ENCODE results near the gene CLMN.
"Not testable (repeated sequence)": the region's sequence is repeated elsewhere in the genome, so short reads cannot be mapped to it uniquely, and the experiment has no call there.

The CLMN gene

GRCh38 chr14:95283802-95284201 is 35.9 kb downstream of the CLMN start:
- DNase-seq: not testable (repeated sequence)

DNA sequence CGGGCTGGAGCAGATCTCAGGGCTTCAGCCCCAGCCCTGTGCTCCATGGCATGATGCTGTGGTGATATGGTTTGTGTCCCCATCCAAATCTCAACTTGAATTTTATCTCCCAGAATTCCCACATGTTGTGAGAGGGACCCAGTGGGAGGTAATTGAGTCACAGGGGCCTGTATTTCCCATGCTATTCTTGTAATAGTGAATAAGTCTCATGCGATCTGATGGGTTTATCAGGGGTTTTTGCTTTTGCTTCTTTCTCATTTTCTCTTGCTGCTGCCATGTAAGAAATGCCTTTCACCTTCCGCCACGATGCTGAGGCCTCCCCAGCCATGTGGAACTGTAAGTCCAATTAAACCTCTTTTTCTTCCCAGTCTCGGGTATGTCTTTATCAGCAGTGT is 36.7 kb downstream of the CLMN start:
- DNase-seq: not testable (repeated sequence)

- DNase-seq: no peak
Measured at GRCh38 chr14:95282354-95282985, 37.2 kb downstream of the CLMN start.

DNA sequence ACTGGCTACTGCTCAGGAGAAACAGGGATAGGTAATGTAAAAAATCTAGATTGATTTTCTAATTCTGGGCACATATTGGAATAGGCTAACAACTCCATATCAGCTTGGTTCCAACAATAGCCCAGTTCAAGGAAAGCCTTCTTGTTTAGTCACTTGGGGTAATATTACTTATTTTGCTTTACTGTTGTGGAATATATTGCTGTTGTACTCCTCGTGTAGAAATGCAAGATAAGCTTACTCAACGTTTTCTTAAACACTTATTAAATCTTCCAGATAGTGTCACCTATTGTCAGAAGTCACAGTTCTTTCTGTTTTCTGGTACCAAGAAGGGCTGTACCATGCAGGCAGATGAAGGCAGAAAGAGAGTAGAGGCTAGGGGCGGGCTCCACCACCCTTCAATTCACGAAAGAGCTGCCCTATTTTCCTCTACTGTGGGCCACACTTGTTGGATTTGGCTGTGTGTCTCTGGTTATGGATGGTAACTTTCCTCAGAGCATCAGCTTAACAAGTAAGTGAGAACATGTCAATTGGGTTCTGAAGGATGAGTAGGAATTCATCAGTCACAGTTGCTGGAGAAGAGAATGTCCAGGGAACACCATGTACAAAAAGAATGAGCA is 38.0 kb downstream of the CLMN start:
- no peak for DNase-seq

- DNase-seq: no peak
Measured at GRCh38 chr14:95275494-95275893, 44.2 kb downstream of the CLMN start.

- DNase-seq: no peak
Measured at GRCh38 chr14:95274874-95275273, 44.8 kb downstream of the CLMN start.

- DNase-seq: no peak
Measured at GRCh38 chr14:95274279-95274678, 45.4 kb downstream of the CLMN start.

GRCh38 chr14:95273001-95273978 is 46.4 kb downstream of the CLMN start:
- DNase-seq: no peak

DNA sequence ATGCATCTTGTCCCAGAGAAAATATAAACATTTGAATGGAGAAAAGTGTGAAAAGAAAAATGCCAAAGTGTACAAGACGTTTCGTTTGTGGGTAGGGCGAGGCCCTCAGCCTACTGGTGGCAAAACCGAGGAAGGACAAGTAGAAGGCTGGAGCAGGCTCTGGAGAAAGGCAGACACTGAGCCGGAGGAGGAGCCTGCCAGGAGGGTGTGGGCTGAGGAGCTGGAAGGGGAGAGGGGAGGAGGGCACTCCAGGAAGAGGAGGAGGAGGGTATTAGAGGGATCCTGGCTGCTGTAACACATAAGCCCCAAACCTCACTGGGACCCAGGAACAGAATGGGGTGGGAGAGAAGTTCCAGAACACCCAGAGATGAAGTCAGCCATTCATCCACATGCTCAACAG is 47.7 kb downstream of the CLMN start:
- no peak for DNase-seq

DNA sequence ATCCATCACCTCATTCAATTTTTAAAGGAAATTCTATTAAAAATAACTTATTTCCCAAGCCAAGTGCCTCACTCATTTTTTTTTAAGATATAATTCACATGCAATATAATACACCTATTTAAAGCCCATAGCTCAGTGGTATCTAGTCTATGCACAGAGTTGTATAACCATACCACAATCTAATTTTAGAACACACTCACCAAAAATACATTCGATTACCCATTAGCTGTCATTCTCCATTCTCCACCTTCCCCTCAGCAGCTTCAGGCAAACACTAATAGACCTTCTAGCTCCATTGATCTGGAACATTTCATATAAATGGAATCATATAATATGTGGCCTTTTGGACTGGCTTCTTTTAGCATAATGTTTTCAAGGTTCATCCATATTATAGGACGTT is 49.5 kb downstream of the CLMN start:
- DNase-seq: no peak

DNA sequence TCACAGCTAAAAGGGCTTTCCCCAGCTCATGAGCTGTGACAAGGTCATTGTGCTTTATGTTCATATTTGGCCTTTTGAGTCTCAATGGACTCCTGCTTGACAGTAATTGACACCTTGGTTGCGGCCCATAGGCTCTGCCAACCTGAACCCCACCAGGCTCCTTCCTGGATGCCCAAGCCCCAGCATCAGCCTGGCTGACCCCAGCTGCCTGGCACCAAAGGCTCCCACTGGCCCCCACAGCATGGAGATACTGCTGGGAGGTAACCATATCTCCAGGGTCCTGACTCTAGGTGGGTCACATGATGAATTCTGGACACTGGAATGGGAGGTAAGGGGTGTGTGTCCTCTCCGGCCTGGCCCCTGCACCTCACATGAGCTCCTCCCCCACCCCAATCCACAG is 50.2 kb downstream of the CLMN start:
- DNase-seq: no peak

- DNase-seq: no peak
Measured at GRCh38 chr14:95268350-95268749, 51.4 kb downstream of the CLMN start.

DNA sequence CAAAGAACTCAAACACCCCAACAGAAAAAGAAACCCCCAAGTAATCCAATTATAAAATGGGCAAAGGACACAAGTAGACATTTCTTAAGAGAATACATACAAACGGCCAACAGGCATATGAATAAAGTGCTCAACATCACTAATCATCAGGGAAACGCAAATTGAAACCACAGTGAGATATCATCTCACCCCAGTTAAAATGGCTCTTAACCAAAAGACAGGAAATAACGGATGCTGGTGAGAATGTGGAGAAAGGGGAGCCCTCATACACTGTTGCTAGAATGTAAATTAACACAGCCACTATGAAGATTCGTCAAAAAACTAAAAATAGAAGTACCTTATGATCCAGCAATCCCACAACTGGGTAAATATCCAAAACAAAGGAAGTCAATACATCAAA is 52.4 kb downstream of the CLMN start:
- no peak for DNase-seq

GRCh38 chr14:95265106-95266094 is 54.3 kb downstream of the CLMN start:
- peak; percentile 67 for DNase-seq

- DNase-seq: no peak
Measured at GRCh38 chr14:95264271-95264973, 55.3 kb downstream of the CLMN start.

DNA sequence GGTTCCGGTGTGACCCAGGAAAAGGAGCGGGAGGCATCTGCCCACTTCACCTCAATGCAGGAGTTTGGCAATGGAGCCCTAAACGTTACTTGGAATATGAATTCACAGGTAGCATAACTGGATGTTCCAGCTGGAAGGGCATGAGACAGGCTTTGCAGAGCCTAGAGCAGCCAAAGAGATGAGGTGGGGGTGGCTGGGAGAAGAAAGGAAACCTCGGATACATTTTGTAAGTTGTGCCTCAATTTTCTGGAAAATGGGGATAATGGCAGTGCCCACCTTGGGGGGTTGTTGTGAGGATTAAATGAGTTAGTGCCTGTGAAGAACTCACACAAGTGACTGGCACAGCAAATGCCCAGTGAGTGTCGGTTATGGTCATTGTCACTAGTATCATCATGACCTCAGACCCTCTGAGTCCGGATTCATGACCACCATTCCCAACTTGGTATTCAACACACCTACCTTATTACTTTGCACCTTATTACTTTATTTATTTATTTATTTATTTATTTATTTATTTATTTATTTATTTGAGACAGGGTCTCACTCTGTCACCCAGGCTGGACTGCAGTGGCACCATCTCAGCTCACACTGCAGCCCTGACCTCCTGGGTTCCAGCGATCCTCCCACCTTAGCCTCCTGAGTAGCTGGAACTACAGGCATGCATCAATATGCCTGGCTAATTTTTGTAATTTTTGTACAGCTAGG is 56.0 kb downstream of the CLMN start:
- no peak for DNase-seq

DNA sequence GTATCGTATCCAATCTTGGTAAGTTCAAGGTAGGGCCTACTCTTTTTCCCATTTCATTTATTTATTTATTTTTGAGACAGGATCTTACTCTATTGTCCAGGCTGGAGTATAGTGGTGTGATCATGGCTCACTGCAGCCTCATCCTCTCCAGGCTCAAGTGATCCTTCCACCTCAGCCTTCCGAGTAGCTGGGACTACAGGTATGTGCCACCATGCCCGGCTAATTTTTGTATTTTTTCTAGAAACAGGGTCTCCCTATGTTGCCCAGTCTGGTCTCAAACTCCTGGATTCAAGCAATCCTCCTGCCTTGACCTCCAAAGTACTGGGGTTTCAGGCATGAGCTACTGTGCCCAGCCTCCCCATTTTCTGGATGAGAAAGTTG is 57.2 kb downstream of the CLMN start:
- no peak for DNase-seq

- no peak for DNase-seq
Measured at GRCh38 chr14:95261616-95262510, 57.8 kb downstream of the CLMN start.

- DNase-seq: peak; percentile 63
Measured at GRCh38 chr14:95260537-95261361, 59.0 kb downstream of the CLMN start.
